Right lobe of liver (tissue), 6 donors: ENCODE results near the gene CEP89. TPM values are rescaled to one million over a fixed set of nuclear protein-coding genes. Genes with fewer than 3 reads are reported as not detected.
A peak's percentile ranks its signal among the peaks of the same experiment; 100 is the strongest.

Source experiments
- ATAC-seq, 4 donors: fragments of 200-7000 bp; cut with Tn5 transposase; one replicate each; pipeline ENCODE4 v1.9.1; 2020; ENCODE audit warnings: mild to moderate bottlenecking in 4 of 4, moderate library complexity in 4 of 4
- DNase-seq, 3 donors: peaks; one replicate each; pipeline ENCODE4 v3.0.0-alpha.2; 2020
- H3K27ac ChIP-seq, 3 donors: fragments of 200-600 bp; one replicate each; pipeline ENCODE4 v1.8.0; 2022
- H3K27me3 ChIP-seq, 2 donors: fragments of 200-600 bp; one replicate each; pipeline ENCODE4 v1.8.0; 2022
- H3K36me3 ChIP-seq, 4 donors: fragments of 200-600 bp; sonication (generic) in 1 of 4; one replicate each; pipeline versions ENCODE4 v1.5.1 to v1.8.0; 2017 to 2022; ENCODE audit warnings: control low read depth in 1 of 4
- H3K4me1 ChIP-seq, 4 donors: fragments of 200-600 bp; sonication (generic) in 1 of 4; one replicate each; pipeline versions ENCODE4 v1.5.1 to v1.8.0; 2017 to 2022; ENCODE audit warnings: control low read depth in 1 of 4
- H3K4me3 ChIP-seq, 3 donors: fragments of 200-600 bp; one replicate each; pipeline ENCODE4 v1.8.0; 2022
- H3K9me3 ChIP-seq, 4 donors: fragments of 200-600 bp; sonication (generic) in 1 of 4; one replicate each; pipeline versions ENCODE4 v1.5.1 to v1.8.0; 2017 to 2022; ENCODE audit warnings: control low read depth in 1 of 4
- POLR2A ChIP-seq: fragments of 450-650 bp; IDR thresholded peaks from one replicate; pipeline ENCODE4 v1.6.1; 2017; ENCODE audit warnings: antibody characterized with exemption, mild to moderate bottlenecking
- WGBS: methylation state at CpG from one replicate; pipeline ENCODE4 v1.1.6; 2018; ENCODE audit warnings: low coverage, low lambda C conversion rate; ENCODE audit not compliant: insufficient coverage; ENCODE audit errors: missing lambda C conversion rate; 5-methylcytosine and 5-hydroxymethylcytosine counted together
- intact Hi-C, 2 donors: fragments of 100-400 bp; cut with DNase I; formaldehyde crosslinking; loops; one replicate each; pipeline versions ENCODE4 v1.11.2 to v1.14.1; 2022
- total RNA-seq, 6 experiments: library from RNA; depleted of rRNA in 2 of 6; stranded (reverse); fragments of >200 nt in 2 of 6; fragmentation: NEBNext Ultra II Directional in 3 of 6; extraction: Animal tissue kit (Norgen Biotek cat#: 25700) in 3 of 6; gene quantifications; one replicate each; pipeline versions ENCODE4 v1.1.0 to v1.2.4, GENCODE V29; 2016 to 2023
- TF ChIP-seq, protein P1 (sequence below), 4 donors: fragments of 200-600 bp in 3 of 4; fragments of 450-650 bp in 1 of 4; IDR thresholded peaks; one replicate each; pipeline versions ENCODE4 v1.5.1 to v1.8.0; 2016 to 2022; ENCODE audit warnings: antibody characterized with exemption in 4 of 4, mild to moderate bottlenecking in 2 of 4
- donor health status: DM: no; HTN: yes; CAD: no.
- donor health status: DM: no; HTN: no; CAD: no.
- donor health status: DM: no; HTN: no; CAD: no.
- donor health status: DM: no; HTN: yes; CAD: no.
- donor health status: DM: no; HTN: yes; CAD: no.

Gene CEP89
- total RNA-seq, 6 experiments from 2014 or later: 2.9 to 5.7 (median 4.7) TPM

DNA sequence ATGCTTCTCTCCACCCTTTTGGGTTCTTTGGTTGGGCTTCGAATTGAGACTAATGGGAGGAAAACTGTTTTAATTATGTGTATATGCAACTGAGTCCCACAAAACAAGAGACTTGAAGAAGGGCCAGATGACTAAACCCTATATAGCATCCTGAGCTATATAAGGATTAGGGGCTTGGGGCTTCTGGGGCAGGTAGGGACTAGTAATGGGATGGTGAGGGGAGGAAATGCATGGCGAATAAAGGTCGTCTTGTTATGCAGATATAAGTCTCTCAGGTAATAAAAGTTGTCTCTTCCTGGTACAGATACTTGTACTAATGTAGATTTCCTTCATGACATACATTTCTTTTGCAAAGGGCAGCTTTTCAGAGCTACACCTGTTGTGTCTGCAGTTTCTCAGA, 99.4 kb downstream of the CEP89 start:
- DNase-seq (no peak), ATAC-seq (no peak)
- peaks cover 0 to 13% (median 5%) of the 10 kb centered on the region in 4 donors for H3K4me1 ChIP-seq
- no peak overlapping the region for H3K4me3 ChIP-seq
- H3K27ac ChIP-seq: no peak overlapping the region
- intact Hi-C loops: no loop called here
- TF ChIP-seq POLR2A: no peak
- TF ChIP-seq, protein P1, sequence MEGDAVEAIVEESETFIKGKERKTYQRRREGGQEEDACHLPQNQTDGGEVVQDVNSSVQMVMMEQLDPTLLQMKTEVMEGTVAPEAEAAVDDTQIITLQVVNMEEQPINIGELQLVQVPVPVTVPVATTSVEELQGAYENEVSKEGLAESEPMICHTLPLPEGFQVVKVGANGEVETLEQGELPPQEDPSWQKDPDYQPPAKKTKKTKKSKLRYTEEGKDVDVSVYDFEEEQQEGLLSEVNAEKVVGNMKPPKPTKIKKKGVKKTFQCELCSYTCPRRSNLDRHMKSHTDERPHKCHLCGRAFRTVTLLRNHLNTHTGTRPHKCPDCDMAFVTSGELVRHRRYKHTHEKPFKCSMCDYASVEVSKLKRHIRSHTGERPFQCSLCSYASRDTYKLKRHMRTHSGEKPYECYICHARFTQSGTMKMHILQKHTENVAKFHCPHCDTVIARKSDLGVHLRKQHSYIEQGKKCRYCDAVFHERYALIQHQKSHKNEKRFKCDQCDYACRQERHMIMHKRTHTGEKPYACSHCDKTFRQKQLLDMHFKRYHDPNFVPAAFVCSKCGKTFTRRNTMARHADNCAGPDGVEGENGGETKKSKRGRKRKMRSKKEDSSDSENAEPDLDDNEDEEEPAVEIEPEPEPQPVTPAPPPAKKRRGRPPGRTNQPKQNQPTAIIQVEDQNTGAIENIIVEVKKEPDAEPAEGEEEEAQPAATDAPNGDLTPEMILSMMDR (IDR thresholded peaks at IDR 0.05): no peak
- no peaks in the 10 kb centered on the region for H3K9me3 ChIP-seq
- no peaks in the 10 kb centered on the region for H3K27me3 ChIP-seq
- 95% methylated on average over 3 of the region's 3 CpGs for WGBS
- H3K36me3 ChIP-seq: no peaks in the 10 kb centered on the region

DNA sequence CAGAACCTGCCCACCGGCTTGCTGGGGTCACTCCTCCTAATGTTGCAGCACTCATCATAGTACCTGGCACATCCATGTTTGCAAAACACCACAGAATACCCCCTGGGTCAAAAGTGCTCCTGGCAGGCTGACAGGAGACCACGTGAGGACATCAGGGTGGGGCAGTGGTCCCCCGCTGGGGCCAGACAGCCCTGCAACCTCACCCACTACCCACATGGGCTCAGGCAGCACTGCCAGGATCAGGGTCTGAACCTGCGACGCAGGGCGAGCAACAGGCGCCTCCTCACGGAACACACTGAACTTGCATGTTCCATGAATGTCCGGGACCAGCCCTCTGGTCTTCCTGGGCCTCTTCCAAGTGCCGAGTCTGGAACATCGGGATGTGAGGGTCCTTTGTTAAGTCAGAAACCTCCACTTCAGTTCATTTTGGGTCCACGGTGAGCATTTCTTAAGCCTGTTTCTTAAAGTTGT, 100.7 kb downstream of the CEP89 start:
- Histone ChIP-seq H3K27ac (peak overlapping the region in 2 of 3 donors; percentile 82 to 89), H3K36me3 (peaks cover 0 to 2% (median 0%) of the 10 kb centered on the region in 4 donors), H3K4me3 (no peak overlapping the region), H3K9me3 (no peaks in the 10 kb centered on the region), H3K4me1 (peaks cover 0 to 13% (median 5%) of the 10 kb centered on the region in 4 donors), H3K27me3 (no peaks in the 10 kb centered on the region)
- ATAC-seq (no peak), DNase-seq (no peak)
- 10% methylated on average over 2 of the region's 12 CpGs for WGBS
- TF ChIP-seq, protein P1 (IDR thresholded peaks at IDR 0.05): no peak
- TF ChIP-seq POLR2A: no peak
- intact Hi-C loops: no loop called here

DNA sequence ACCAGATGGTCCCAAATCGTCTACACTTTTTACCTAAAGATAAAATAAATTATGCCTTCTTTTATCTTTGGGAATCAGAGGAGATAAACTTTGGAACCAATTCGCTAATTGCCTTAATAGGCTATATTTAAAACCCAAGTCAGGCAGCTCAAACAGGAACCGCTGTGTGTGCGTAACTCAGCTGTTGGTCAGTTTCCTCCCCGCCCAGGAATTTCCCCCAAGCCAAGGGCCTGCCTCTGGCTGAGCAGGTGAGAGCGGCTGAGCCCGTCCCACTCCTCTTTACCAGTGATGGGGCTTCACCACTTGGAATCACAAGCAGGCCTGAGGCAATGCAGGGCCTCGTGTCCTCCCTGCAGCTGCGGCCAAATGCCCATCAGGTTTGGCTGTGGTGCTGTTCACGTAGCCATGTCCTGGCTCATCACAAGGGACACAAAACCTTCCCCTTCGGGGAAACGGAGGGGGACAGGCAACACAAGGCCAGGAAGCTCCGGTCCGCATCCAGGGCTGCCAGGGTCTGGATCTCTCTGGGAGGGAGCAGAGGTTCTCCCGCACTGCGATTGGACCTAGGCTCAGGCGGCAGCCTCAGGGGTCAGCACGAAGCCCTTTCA, 101.7 kb downstream of the CEP89 start:
- H3K9me3 ChIP-seq: no peaks in the 10 kb centered on the region
- peaks cover 0 to 2% (median 0%) of the 10 kb centered on the region in 4 donors for H3K36me3 ChIP-seq
- DNase-seq (peak; percentile 67 to 85 (median 75)), ATAC-seq (peak; percentile 77 to 86 (median 82))
- peak overlapping the region in 2 of 3 donors; percentile 53 to 56 for H3K4me3 ChIP-seq
- WGBS: 14% methylated on average over 7 of the region's 18 CpGs
- H3K4me1 ChIP-seq: peaks cover 0 to 13% (median 5%) of the 10 kb centered on the region in 4 donors
- intact Hi-C loops: no loop called here
- H3K27ac ChIP-seq: peak overlapping the region; percentile 64 to 89 (median 82)
- no peaks in the 10 kb centered on the region for H3K27me3 ChIP-seq
- TF ChIP-seq, protein P1 (IDR thresholded peaks at IDR 0.05): no peak
- no peak for TF ChIP-seq POLR2A

DNA sequence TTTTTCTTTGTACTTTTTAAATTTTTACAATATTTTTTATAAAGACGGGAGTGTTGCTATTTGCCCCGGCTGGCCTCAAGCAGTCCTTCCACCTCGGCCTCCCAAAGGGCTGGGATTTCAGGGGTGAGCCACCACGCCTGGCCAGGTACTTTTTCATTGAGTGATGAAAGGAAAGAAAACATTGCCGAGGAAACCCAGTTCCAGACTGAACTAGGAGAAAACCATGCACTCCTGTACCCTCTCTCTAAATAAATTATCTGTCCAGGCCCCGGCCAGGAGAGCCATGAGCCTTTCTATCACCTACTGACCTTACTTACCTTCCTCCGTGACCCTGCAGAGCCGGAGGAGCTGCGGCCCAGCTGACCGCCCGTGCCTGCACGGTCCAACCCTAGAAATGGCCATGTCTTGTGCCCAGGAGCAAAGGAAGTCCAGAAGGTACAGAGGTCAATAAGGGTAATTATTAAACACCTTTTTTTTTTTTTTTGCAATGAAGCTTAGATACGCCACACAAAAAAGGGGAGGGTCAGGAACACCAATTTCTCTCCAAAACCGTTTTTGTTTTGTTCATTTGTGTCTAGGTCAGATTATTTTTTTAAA, 102.3 kb downstream of the CEP89 start, which contains the start of gene SLC7A9:
Gene SLC7A9, minus strand, starts transcription at position 399 of the 597 bp plus-strand sequence. CDS start 1,233 bp downstream, outside the sequence.
- intact Hi-C loops: no loop called here
- WGBS: 18% methylated on average over 14 of the region's 14 CpGs
- Histone ChIP-seq H3K4me1 (peaks cover 0 to 13% (median 5%) of the 10 kb centered on the region in 4 donors), H3K9me3 (no peaks in the 10 kb centered on the region), H3K4me3 (peak within 1 kb of the TSS; percentile 25 to 56 (median 53)), H3K27ac (peak within 1 kb of the TSS; percentile 64 to 89 (median 82)), H3K27me3 (no peaks in the 10 kb centered on the region), H3K36me3 (peaks cover 0 to 2% (median under 1%) of the 10 kb centered on the region in 4 donors)
- TF ChIP-seq, protein P1 (IDR thresholded peaks at IDR 0.05): no peak
- TF ChIP-seq POLR2A: peak; percentile 59
- DNase-seq: peak; percentile 48 to 83 (median 82)
- ATAC-seq: peak; percentile 86 to 91 (median 90)
